K562 (cell line): ENCODE results near the gene PALLD.

Experiments
- CBX2 ChIP-seq: fragments of 200-600 bp; sonication (generic); IDR thresholded peaks from one replicate; pipeline ENCODE4 v1.6.1; 2012; ENCODE audit warnings: mild to moderate bottlenecking, low read length, inconsistent platforms; ENCODE audit not compliant: insufficient read depth, poor library complexity, severe bottlenecking
- EZH2 ChIP-seq: IDR thresholded peaks from 2 replicates; pipeline ENCODE4 v1.6.1; 2012; ENCODE audit warnings: low read depth, mild to moderate bottlenecking, inconsistent platforms, low read length, borderline replicate concordance
- GABPA ChIP-seq: fragments of 200-800 bp; sonication (Bioruptor generic); conservative IDR thresholded peaks from 2 replicates; pipeline ENCODE4 v1.6.1; 2016; ENCODE audit warnings: low read depth, missing genetic modification characterization, missing compliant biosample characterization
- HSF4 ChIP-seq: fragments of 250-450 bp; sonication (Bioruptor Pico); IDR thresholded peaks from 2 replicates; pipeline ENCODE4 v2.1.2; 2022; ENCODE audit warnings: mild to moderate bottlenecking, moderate library complexity, borderline replicate concordance
- JUND ChIP-seq, 2 experiments: IDR thresholded peaks; 2 replicates in 1 of 2; 3 replicates in 1 of 2; pipeline ENCODE4 v1.6.1; 2011; ENCODE audit warnings: borderline replicate concordance in 2 of 2, low read depth in 2 of 2, low read length in 2 of 2, improper control_type of control experiment in 1 of 2, missing biosample characterization in 1 of 2, missing genetic modification characterization in 1 of 2, missing genetic modification reagents in 1 of 2
- NCOR1 ChIP-seq: fragments of 450-650 bp; IDR thresholded peaks from 2 replicates; pipeline ENCODE4 v1.6.1; 2016; ENCODE audit warnings: mild to moderate bottlenecking, moderate library complexity
- NFYB ChIP-seq: IDR thresholded peaks from 2 replicates; pipeline ENCODE4 v1.6.1; 2011; ENCODE audit warnings: mild to moderate bottlenecking, moderate library complexity; ENCODE audit not compliant: insufficient read length; ENCODE audit errors: extremely low read depth
- POLR2AphosphoS5 ChIP-seq: IDR thresholded peaks from 2 replicates; pipeline ENCODE4 v1.6.1; 2011; ENCODE audit warnings: mild to moderate bottlenecking, low read depth, low read length, moderate library complexity; ENCODE audit not compliant: control insufficient read depth, insufficient read depth
- ZNF197 ChIP-seq: fragments of 200-800 bp; sonication (Bioruptor generic); IDR thresholded peaks from 2 replicates; pipeline ENCODE4 v1.6.1; 2016; ENCODE audit warnings: low read depth, missing genetic modification characterization, missing compliant biosample characterization
- TF ChIP-seq, protein P1 (sequence below): sonication (generic); formaldehyde crosslinking; IDR thresholded peaks from 2 replicates; pipeline ENCODE4 v1.8.1; 2023; ENCODE audit warnings: mild to moderate bottlenecking, missing genetic modification reagents
- TF ChIP-seq, protein P2 (sequence below): fragments of 450-650 bp; conservative IDR thresholded peaks from 2 replicates; pipeline ENCODE4 v1.6.1; 2016; ENCODE audit warnings: missing genetic modification characterization, low read depth, mild to moderate bottlenecking, missing compliant biosample characterization, moderate library complexity
- TF ChIP-seq, protein P3 (sequence below): sonication (generic); formaldehyde crosslinking; IDR thresholded peaks from 2 replicates; pipeline ENCODE4 v1.8.1; 2023; ENCODE audit warnings: mild to moderate bottlenecking, missing genetic modification reagents, moderate library complexity
- TF ChIP-seq, protein P4 (sequence below), 3 experiments: IDR thresholded peaks in 2 of 3; conservative IDR thresholded peaks in 1 of 3; 2 replicates each; pipeline ENCODE4 v1.5.1; 2011 to 2012; ENCODE audit warnings: low read length in 3 of 3, mild to moderate bottlenecking in 3 of 3, control low read depth in 2 of 3, improper control_type of control experiment in 1 of 3, inconsistent platforms in 1 of 3, low read depth in 1 of 3, mixed read lengths in 1 of 3, moderate library complexity in 1 of 3; ENCODE audit not compliant: insufficient read depth in 2 of 3

DNA sequence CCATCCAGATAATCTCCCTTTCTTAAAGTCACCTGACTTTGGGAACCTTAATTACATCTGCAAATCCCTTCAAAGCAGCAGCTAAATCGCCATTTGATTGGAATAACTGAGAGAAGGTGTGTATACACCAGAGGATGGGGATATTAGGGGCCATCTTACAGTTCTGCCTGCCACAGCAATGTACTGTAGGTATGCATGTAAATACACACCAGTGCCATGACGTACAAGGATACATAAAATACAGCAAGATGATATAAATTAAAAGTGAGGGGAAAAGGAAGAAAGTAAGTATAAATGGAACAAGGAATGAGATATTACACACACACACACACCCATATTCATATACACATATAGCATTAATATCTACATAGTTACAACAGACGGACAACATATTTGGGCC, 432.0 kb downstream of the PALLD start:
- TF ChIP-seq, protein P1, sequence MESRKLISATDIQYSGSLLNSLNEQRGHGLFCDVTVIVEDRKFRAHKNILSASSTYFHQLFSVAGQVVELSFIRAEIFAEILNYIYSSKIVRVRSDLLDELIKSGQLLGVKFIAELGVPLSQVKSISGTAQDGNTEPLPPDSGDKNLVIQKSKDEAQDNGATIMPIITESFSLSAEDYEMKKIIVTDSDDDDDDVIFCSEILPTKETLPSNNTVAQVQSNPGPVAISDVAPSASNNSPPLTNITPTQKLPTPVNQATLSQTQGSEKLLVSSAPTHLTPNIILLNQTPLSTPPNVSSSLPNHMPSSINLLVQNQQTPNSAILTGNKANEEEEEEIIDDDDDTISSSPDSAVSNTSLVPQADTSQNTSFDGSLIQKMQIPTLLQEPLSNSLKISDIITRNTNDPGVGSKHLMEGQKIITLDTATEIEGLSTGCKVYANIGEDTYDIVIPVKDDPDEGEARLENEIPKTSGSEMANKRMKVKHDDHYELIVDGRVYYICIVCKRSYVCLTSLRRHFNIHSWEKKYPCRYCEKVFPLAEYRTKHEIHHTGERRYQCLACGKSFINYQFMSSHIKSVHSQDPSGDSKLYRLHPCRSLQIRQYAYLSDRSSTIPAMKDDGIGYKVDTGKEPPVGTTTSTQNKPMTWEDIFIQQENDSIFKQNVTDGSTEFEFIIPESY (CRISPR knock-in tag), result no peak
- TF ChIP-seq HSF4 (CRISPR knock-in tag) (no peak), GABPA (tag) (no peak), POLR2AphosphoS5 (no peak), JUND (IDR thresholded peaks at IDR 0.05; ENCODE audit: borderline replicate concordance, low read depth, low read length) (no peak), JUND (tag; IDR thresholded peaks at IDR 0.05; ENCODE audit: borderline replicate concordance, low read depth, low read length) (no peak), NCOR1 (no peak), EZH2 (no peak), ZNF197 (CRISPR knock-in tag) (no peak), NFYB (no peak), CBX2 (no peak)
- TF ChIP-seq, protein P2, sequence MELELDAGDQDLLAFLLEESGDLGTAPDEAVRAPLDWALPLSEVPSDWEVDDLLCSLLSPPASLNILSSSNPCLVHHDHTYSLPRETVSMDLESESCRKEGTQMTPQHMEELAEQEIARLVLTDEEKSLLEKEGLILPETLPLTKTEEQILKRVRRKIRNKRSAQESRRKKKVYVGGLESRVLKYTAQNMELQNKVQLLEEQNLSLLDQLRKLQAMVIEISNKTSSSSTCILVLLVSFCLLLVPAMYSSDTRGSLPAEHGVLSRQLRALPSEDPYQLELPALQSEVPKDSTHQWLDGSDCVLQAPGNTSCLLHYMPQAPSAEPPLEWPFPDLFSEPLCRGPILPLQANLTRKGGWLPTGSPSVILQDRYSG (tag), result no peak
- TF ChIP-seq, protein P3, sequence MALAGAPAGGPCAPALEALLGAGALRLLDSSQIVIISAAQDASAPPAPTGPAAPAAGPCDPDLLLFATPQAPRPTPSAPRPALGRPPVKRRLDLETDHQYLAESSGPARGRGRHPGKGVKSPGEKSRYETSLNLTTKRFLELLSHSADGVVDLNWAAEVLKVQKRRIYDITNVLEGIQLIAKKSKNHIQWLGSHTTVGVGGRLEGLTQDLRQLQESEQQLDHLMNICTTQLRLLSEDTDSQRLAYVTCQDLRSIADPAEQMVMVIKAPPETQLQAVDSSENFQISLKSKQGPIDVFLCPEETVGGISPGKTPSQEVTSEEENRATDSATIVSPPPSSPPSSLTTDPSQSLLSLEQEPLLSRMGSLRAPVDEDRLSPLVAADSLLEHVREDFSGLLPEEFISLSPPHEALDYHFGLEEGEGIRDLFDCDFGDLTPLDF (CRISPR knock-in tag), result no peak
- TF ChIP-seq, protein P4, sequence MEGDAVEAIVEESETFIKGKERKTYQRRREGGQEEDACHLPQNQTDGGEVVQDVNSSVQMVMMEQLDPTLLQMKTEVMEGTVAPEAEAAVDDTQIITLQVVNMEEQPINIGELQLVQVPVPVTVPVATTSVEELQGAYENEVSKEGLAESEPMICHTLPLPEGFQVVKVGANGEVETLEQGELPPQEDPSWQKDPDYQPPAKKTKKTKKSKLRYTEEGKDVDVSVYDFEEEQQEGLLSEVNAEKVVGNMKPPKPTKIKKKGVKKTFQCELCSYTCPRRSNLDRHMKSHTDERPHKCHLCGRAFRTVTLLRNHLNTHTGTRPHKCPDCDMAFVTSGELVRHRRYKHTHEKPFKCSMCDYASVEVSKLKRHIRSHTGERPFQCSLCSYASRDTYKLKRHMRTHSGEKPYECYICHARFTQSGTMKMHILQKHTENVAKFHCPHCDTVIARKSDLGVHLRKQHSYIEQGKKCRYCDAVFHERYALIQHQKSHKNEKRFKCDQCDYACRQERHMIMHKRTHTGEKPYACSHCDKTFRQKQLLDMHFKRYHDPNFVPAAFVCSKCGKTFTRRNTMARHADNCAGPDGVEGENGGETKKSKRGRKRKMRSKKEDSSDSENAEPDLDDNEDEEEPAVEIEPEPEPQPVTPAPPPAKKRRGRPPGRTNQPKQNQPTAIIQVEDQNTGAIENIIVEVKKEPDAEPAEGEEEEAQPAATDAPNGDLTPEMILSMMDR (IDR thresholded peaks at IDR 0.05 in 2 of 3, conservative IDR thresholded peaks at IDR 0.05 in 1 of 3; ENCODE audit: insufficient read depth in 2 of 3, low read depth in 1 of 3, low read length in 3 of 3), result no peak
